Amygdala (tissue), 56 donors: ENCODE measurements around the gene DEF6.

Experiments used
- DNase-seq, 56 donors: peaks; one replicate each; lab custom pipeline; 2025; lab: John Stamatoyannopoulos, UW

Gene DEF6

GRCh38 chr6:35342258-35343091 is 44.9 kb downstream of the DEF6 start, which contains the start of gene PPARD:
PPARD (plus strand) TSS chr6:35342558; CDS start chr6:35411088, 68,530 bp downstream.
- peak; percentile 82 to 99 (median 96) for DNase-seq

DNA sequence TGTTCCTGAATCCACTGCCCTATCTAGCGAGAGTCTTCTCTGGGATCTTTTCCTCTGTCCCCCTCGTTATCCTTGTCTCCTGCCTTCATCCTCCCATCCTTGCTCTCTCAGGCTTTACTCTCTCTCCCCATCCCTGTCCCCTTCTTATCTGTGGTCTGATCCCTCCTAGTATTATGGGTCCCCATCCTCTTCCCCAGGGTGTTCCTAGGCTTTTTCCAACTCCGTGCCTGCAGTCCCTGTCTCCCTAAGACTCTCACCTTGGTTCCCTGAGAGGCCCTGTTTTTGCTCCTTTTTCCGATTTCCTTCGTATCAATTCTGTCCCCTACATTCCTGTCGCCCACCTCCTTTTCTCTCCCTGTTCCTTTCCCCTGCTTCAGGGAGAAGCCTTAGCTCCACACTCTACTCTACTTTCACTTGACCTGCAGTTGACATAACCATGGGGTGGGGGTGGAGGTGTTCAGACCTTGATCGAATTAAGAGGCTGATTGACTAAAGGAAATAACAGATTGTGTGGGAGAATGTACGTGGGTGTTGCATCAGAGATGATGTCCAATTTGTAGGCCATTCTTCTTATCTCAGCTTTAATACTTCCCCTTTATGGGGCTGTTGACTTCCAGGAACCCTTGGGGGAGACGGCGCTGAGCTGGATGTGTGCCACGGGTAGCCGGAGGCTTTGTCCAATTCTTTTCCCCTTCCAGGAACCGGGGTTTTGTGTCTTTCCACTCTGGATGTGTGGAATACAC is 45.6 kb downstream of the DEF6 start:
- peak in 6 of 56 donors; percentile 11 to 30 (median 16) for DNase-seq

- DNase-seq = no peak
Measured at GRCh38 chr6:35343835-35344550, 46.4 kb downstream of the DEF6 start.

DNA sequence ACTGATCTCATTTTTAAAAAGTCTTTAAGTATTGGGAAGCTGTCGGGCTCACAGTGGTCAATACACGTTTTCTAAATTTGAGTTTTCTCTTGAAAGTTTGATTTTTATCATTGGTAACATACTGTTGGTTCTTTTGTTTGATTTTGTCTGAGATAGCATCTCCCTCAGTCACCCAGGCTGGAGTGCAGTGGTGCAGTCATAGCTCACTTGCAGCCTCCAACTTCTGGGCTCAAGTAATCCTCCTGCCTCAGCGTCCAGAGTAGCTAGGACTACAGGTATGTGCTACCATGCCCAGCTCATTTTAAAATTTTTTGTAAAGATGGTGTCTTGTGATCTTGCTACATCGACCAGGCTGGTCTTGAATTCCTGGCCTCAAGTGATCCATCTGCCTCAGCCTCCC is 53.8 kb downstream of the DEF6 start:
- no peak for DNase-seq

- no peak for DNase-seq
Measured at GRCh38 chr6:35352735-35353134, 55.1 kb downstream of the DEF6 start.

DNA sequence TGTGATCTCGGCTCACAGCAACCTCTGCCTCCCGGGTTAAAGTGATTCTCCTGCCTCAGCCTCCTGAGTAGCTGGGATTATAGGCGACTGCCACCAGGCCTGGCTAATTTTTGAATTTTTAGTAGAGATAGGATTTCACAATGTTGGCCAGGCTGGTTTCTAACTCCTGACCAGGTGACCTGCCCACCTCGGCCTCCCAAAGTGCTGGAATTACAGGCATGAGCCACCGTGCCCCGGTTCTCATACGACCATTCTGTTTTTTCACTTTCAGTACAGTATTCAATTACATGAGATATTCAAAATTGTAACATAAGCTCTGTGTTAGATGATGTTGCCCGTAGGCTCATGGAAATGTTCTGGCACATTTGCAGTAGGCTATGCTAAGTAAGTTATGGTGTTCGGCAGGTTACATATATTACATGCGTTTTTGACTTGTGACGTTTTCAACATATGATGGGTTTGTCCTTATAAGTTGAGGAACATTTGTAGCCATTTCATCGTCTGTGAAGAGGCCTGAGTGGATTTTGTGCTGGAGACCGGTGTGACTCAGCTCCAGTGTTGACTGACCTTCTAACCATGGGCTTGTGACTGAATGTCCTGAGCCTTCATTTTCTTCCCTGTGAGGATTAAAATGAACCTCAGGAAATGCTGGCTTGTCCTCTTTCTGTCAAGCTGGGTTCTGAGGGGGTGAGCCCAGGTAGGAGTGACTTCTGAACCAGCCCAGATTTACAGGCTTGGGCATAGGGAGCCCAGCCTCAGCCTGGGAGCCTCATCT is 56.9 kb downstream of the DEF6 start:
- DNase-seq = no peak

GRCh38 chr6:35356391-35356790 is 58.8 kb downstream of the DEF6 start:
- DNase-seq = peak in 1 of 56 donors; percentile 40

GRCh38 chr6:35357677-35358076 is 60.1 kb downstream of the DEF6 start:
- DNase-seq = no peak

DNA sequence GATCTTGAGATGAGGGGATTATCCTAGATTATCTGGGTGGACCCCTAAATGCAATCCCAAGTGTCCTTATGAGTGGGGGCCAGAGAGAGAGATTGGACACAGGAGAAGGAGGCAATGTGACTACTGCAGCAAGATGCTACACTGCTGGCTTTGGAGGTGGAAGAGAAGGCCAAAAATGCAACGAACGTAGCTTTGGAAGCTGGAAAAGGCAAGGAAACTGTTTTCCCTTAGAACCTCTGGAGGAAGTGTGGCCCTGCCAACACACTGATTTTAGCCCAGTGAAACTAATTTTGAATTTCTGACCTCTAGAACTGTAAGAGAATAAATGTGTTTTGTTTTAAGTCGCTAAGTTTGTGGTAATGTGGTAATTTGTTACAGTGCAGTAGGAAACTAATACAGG is 60.5 kb downstream of the DEF6 start:
- DNase-seq = no peak

- DNase-seq = peak in 1 of 56 donors; percentile 10
Measured at GRCh38 chr6:35359346-35359743, 61.7 kb downstream of the DEF6 start.

DNA sequence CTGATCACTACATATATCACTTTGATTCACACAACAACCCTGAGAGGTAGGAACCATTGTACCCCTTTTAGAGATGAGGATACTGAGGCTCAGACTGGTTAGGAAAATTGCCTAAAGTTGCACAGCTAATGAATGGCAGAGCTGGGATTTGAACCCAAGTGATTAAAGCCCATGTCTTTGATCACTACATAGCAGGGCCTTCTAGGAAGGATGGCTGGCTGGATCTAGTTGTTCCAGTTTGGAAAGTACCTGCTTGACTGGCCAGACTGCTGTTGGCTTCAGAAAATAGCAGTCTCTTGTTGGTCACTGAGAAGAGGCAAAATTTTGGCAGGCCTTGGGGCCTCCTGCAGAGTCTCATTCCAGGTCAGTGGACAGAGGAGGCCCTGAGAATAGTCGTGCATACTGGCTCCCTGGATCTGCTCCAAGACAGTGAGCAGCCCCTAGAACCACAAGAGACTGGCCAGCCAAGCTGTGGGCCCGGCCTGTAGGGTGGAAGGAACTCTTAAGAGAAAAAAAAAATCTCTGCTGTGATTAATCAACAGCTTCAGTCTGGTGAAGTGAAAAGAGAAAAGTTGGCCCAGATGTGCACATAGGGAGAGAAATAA is 62.2 kb downstream of the DEF6 start:
- DNase-seq = peak in 41 of 56 donors; percentile 10 to 86 (median 55)

GRCh38 chr6:35360349-35361138 is 62.9 kb downstream of the DEF6 start:
- DNase-seq = peak in 47 of 56 donors; percentile 16 to 85 (median 55)

DNA sequence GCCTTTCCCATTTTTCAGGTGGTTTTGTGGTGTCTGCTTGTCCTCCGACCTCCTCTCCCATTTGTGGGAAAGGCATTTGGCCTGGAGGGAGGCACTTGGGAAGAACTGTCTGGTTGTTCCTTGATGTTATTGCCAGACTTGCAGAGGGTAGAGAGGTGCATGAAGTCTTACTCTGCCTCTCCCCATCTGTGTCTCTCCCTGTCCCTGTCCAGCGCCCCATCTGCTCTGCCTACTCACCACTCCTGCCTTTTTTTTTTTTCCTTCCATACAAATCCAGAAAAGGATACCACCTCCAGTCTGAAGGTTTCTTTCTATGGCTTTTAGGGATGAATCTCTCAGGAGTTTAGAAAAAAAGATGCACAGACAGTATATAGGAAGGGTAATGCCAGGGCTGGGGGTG is 64.6 kb downstream of the DEF6 start:
- no peak for DNase-seq

DNA sequence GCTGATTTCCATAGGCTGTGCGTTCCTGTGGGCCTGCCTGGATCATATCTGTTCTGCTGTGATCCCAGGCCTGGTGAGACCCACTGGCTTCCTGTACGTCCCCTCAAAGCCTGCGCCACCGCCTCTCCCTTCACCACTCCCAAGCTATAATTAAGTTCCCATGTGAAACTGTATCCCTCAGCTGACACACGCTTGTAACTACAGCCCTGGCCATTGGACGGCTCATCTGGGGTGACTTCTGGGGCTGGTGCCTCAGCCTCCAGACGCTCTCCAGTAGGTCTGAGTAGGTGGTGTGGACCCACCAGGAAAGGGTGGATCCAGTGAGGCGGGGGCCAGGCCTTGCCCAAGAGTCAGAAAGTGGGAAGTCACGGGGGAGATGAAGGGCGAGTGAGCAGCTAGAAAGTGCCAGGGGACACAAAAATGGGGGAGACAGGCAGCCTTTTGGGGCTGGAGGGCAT is 65.7 kb downstream of the DEF6 start:
- no peak for DNase-seq

DNA sequence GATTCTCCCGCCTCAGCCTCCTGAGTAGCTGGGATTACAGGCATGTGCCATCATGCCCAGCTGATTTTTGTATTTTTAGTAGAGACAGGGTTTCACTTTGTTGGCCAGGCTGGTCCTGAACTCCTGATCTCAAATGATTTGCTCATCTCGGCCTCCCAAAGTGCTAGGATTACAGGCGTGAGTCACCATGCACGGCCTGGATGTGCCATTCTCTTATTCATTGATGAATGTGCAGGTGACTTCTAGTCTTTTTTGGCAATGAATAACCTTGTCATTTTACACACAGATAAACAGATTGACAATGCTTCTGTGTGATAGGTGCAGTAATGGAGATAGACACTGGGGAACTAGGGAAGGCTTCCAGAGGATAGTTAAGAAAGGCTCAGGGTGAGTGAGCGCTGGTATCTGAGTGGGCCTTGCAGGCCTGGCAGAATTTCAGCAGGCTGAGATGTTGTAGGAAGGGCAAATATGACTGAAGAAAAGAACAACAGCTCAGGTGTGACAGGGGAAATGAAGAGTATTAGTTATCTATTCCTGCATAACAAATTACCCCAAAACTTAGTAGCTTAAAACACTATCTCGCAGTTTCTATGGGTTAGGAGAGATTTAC is 68.1 kb downstream of the DEF6 start:
- no peak for DNase-seq

DNA sequence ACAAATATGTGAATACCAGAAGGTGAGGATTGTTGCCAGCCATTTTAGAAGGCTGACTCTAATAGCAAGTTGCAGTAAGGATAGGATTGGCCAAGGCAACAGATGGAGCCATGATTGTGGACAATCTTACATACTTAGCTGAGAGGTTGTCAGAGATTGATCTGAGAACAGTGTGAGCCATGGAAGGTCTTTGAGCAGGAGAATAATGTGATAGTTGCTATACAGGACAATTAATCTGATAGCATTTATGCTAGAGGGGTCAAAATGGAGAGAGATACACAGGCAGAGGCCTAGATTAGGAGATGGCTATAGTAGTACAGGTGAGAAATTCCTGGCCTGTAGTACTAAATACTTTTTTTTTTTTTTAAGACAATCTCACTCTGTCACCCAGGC is 68.6 kb downstream of the DEF6 start:
- DNase-seq = no peak

- DNase-seq = no peak
Measured at GRCh38 chr6:35367646-35368037, 70.0 kb downstream of the DEF6 start.
